Muscle layer of duodenum (tissue), 2 donors: ENCODE results near the gene SLC1A1.
"Not testable (repeated sequence)": the region's sequence is repeated elsewhere in the genome, so short reads cannot be mapped to it uniquely, and the experiment has no call there.

Experiments
- H3K27ac ChIP-seq: one replicate; pipeline ENCODE4 v1.7.0; 2013; ENCODE audit warnings: mild to moderate bottlenecking, low read length
- H3K27me3 ChIP-seq: one replicate; pipeline ENCODE4 v1.7.0; 2013; ENCODE audit warnings: low read depth, mild to moderate bottlenecking, control low read depth, low read length
- H3K36me3 ChIP-seq, 2 donors: one replicate each; pipeline ENCODE4 v1.7.0; 2013; ENCODE audit warnings: low read length in 2 of 2, control low read depth in 1 of 2, mild to moderate bottlenecking in 1 of 2; ENCODE audit not compliant: insufficient read depth in 2 of 2, control insufficient read depth in 1 of 2
- H3K4me1 ChIP-seq, 2 donors: one replicate each; pipeline ENCODE4 v1.7.0; 2013; ENCODE audit warnings: low read length in 2 of 2, mild to moderate bottlenecking in 2 of 2, control low read depth in 1 of 2, moderate library complexity in 1 of 2; ENCODE audit not compliant: insufficient read depth in 2 of 2, control insufficient read depth in 1 of 2
- H3K4me3 ChIP-seq, 2 donors: one replicate each; pipeline ENCODE4 v1.7.0; 2013; ENCODE audit warnings: low read length in 2 of 2, low read depth in 1 of 2, mild to moderate bottlenecking in 1 of 2
- H3K9me3 ChIP-seq, 2 donors: one replicate each; pipeline ENCODE4 v1.7.0; 2013; ENCODE audit warnings: low read length in 2 of 2, control low read depth in 1 of 2, mild to moderate bottlenecking in 1 of 2; ENCODE audit not compliant: control insufficient read depth in 1 of 2
- donor health status: healthy.

Gene SLC1A1

DNA sequence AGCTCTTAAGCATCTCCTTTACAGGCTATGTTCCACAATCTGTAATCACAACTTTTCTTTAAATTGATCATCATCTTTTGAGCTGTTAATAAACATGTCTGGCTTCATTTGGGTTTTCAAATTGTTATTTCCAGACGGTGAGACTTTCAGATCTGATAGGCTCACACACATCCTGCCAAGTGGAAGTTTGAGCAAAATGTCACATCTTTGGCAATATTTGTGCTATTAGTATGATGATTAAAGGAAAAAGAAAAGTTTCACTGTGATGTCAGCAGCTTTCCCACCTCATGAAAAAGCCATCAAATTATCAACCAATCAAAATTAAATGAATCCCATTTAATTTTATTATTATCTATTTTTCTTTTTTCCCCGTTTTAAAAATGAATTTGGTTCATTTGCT is 29.8 kb downstream of the SLC1A1 start:
- no peak overlapping the region for H3K27ac ChIP-seq
- H3K4me1 ChIP-seq, result no peaks in the 10 kb centered on the region
- no peaks in the 10 kb centered on the region for H3K9me3 ChIP-seq
- H3K36me3 ChIP-seq, result no peaks in the 10 kb centered on the region
- H3K4me3 ChIP-seq, result no peak overlapping the region
- H3K27me3 ChIP-seq, result no peaks in the 10 kb centered on the region

DNA sequence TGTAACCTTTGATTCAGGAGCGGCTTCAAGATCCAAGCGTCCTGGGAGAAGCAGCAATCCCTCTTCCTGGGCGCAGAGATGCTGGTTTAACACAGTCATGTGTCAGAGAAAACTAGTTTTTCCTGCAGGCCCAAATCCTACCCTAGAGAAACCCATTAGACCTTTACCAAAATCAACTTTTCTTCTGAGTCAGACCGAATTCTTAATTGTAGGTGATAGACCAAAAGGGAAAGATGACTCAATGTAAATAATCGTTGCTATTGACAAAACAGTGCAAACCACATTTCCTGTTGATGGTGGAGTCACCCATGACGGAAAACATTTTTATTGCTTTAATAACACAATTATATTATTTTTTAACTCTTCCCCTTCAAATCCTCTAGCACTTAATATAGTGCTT is 40.1 kb downstream of the SLC1A1 start:
- Histone ChIP-seq H3K4me1 (no peaks in the 10 kb centered on the region), H3K36me3 (no peaks in the 10 kb centered on the region), H3K27ac (no peak overlapping the region)

DNA sequence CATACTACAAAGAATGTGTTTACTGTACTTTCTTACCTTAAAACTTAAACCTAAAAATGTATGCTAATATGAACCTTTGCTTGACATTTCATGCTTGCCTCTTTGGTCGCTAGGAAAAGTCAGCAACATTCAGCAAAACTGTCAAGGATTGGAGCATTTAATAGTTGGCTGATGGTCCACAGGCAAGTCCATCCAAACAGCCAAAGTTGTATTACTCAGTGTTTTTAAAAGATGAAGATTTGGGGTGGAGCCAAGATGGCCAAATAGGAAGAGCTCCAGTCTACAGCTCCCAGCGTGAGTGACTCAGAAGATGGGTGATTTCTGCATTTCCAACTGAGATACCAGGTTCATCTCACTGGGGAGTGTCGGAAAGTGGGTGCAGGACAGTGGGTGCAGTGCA is 40.6 kb downstream of the SLC1A1 start:
- not testable (repeated sequence) for H3K27me3 ChIP-seq, H3K9me3 ChIP-seq, H3K36me3 ChIP-seq, H3K4me1 ChIP-seq, H3K4me3 ChIP-seq, H3K27ac ChIP-seq

More for the DNA sequence above, 40.1 kb downstream of the SLC1A1 start:
- Histone ChIP-seq H3K4me3 (no peak overlapping the region), H3K27me3 (no peaks in the 10 kb centered on the region), H3K9me3 (no peaks in the 10 kb centered on the region)

DNA sequence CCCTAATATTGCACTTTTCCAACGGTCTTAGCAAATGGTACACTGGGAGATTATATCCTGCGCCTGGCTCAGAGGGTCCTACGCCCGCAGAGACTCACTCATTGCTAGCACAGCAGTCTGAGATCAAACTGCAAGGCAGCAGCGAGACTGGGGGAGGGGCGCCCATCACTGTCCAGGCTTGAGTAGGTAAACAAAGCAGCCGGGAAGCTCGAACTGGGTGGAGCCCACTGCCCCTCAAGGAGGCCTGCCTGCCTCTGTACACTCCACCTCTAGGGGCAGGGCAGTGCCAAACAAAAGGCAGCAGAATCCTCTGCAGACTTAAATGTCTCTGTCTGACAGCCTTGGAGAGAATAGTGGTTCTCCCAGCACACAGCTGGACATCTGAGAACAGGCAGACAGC is 41.1 kb downstream of the SLC1A1 start:
- H3K27me3 ChIP-seq, H3K9me3 ChIP-seq, H3K4me3 ChIP-seq, H3K4me1 ChIP-seq, H3K36me3 ChIP-seq, H3K27ac ChIP-seq: not testable (repeated sequence)

DNA sequence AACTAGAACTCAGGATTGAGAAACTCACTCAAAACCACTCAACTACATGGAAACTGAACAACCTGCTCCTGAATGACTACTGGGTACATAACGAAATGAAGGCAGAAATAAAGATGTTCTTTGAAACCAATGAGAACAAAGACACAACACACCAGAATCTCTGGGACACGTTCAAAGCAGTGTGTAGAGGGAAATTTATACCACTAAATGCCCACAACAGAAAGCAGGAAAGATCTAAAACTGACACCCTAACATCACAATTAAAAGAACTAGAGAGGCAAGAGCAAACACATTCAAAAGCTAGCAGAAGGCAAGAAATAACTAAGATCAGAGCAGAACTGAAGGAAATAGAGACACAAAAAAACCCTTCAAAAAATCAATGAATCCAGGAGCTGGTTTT is 43.6 kb downstream of the SLC1A1 start:
- not testable (repeated sequence) for H3K27ac ChIP-seq, H3K4me1 ChIP-seq, H3K4me3 ChIP-seq, H3K27me3 ChIP-seq, H3K36me3 ChIP-seq, H3K9me3 ChIP-seq

DNA sequence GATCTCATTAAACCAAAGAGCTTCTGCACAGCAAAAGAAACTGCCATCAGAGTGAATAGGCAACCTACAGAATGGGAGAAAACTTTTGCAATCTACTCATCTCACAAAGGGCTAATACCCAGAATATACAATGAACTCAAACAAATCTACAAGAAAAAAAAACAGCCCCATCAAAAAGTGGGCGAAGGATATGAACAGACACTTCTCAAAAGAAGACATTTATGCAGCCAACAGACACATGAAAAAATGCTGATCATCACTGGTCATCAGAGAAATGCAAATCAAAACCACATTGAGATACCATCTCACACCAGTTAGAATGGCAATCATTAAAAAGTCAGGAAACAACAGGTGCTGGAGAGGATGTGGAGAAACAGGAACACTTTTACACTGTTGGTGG is 45.9 kb downstream of the SLC1A1 start:
- H3K36me3 ChIP-seq, H3K9me3 ChIP-seq, H3K27ac ChIP-seq, H3K27me3 ChIP-seq, H3K4me1 ChIP-seq, H3K4me3 ChIP-seq: not testable (repeated sequence)

DNA sequence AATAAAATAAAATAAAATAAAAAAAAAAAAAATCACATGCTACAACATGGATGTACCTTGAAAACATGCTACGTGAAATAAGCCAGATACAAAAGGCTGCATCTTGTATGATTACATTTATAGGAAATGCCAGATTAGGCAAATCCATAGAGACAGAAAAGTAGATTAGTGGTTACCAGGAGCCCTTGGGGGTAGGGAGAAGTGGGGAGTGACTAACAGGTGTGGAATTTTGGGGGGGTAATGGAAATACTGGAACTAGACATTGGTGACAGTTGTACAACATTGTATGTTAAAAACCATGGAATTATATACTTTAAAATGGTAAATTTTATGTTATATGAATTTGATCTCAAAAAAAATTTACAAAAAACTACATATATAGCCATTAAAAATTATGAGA is 47.3 kb downstream of the SLC1A1 start:
- H3K9me3 ChIP-seq, result peaks cover 0 to 5% of the 10 kb centered on the region in 2 donors
- H3K36me3 ChIP-seq, result no peaks in the 10 kb centered on the region

DNA sequence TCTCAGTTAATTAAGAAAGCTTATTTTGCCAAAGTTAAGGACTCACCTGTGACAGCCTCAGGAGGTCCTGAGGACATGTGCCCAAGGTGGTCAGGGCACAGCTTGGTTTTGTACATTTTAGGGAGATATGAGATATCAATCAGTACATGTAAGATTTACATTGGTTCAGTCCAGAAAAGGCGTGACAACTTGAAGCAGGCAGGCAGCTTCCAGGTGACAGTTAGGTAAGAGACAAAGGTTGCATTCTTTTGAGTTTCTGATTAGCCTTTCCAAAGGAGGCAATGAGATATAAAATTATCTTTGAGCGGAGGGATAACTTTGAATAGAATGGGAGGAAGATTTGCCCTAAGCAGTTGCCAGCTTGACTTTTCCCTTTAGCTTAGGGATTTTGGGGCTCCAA is 47.8 kb downstream of the SLC1A1 start:
- Histone ChIP-seq H3K9me3 (peaks cover 0 to 5% of the 10 kb centered on the region in 2 donors), H3K36me3 (no peaks in the 10 kb centered on the region), H3K27ac (no peak overlapping the region), H3K27me3 (no peaks in the 10 kb centered on the region), H3K4me1 (no peaks in the 10 kb centered on the region), H3K4me3 (no peak overlapping the region)

More for the DNA sequence above, 47.3 kb downstream of the SLC1A1 start:
- no peaks in the 10 kb centered on the region for H3K27me3 ChIP-seq
- no peak overlapping the region for H3K4me3 ChIP-seq
- no peaks in the 10 kb centered on the region for H3K4me1 ChIP-seq
- no peak overlapping the region for H3K27ac ChIP-seq

DNA sequence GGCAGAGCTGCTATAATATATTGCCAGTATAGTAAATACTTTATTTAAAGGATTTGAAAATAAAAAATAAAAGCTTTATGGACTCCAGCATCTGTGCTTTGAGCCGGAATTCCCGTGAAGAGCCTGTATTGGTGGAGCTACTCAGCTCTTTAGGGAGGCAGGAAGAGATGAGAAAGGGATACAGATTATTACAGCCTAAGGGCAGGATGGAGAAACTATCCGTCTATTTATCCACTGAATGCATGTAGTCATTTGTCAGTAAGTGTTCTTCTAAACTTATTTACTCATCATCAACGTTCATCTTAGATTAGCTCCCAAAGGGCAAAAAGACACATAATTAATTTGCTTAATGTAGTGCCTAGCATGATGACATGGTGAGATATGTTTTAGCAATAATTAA is 48.4 kb downstream of the SLC1A1 start:
- Histone ChIP-seq H3K36me3 (no peaks in the 10 kb centered on the region), H3K27ac (no peak overlapping the region), H3K4me1 (no peaks in the 10 kb centered on the region), H3K4me3 (no peak overlapping the region), H3K9me3 (peaks cover 0 to 5% of the 10 kb centered on the region in 2 donors), H3K27me3 (no peaks in the 10 kb centered on the region)

DNA sequence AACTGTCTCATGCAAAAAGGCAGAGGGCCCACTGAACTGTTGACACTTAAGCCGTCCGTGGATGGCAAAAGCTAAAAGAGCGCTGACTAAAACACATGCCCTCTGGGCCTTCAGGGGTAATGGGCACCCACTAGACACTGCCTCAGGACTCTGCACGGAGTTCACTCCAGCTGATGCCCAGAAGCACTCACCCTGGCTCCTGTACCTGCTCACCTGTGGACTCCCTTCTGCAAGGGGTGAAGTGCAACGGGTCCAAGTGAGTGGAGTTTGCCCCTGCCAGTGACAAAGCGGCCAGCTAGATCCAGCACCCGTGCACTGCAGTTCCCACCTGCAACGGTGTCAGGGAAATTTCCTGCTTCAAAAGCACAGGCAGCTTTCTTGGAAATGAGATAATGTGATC is 50.2 kb downstream of the SLC1A1 start:
- Histone ChIP-seq H3K4me1 (no peaks in the 10 kb centered on the region), H3K27ac (no peak overlapping the region), H3K9me3 (peaks cover 0 to 5% of the 10 kb centered on the region in 2 donors), H3K4me3 (no peak overlapping the region), H3K27me3 (no peaks in the 10 kb centered on the region), H3K36me3 (no peaks in the 10 kb centered on the region)

DNA sequence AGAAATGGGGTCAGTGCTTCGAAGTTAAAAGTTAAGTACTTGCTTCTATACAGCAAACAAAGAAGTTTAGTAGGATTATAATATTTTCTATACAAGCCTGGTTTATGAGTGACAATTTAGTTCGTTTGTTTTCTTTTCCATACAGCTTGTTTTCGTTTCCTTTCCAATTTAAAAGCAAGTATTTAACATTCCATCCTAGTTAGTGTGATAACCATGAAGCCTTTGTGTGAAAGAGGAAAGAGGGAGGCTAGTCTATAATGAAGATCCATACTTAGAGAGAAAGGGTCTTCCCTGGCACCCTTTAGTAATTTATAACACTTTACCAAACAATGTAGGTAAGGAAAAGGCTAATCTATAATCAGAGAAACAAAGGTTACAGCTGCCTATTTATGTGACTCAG is 51.0 kb downstream of the SLC1A1 start:
- H3K9me3 ChIP-seq, result peaks cover 0 to 5% of the 10 kb centered on the region in 2 donors
- no peak overlapping the region for H3K4me3 ChIP-seq
- H3K36me3 ChIP-seq, result no peaks in the 10 kb centered on the region
- H3K27me3 ChIP-seq, result no peaks in the 10 kb centered on the region
- no peak overlapping the region for H3K27ac ChIP-seq
- H3K4me1 ChIP-seq, result no peaks in the 10 kb centered on the region

DNA sequence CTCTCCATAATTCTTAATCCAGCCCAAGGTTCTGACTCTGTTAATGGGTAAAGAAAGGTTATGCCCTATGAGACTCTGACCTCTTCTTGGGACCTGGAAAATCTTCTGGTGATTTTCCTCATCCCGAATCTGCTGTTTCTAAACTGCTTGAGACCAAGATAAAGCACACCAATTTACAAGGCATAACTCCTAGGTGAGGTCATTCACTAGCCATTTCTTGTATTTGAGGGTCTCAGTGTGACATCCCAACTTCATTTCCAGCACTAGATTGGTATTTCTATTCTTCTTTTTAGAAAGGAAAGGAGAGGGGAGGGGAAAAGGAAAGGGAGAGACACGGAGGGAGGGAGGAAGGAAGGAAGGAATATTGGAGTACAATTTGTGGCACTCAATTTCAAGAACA is 51.6 kb downstream of the SLC1A1 start:
- no peak overlapping the region for H3K27ac ChIP-seq
- no peaks in the 10 kb centered on the region for H3K36me3 ChIP-seq
- no peak overlapping the region for H3K4me3 ChIP-seq
- H3K9me3 ChIP-seq, result peaks cover 0 to 5% of the 10 kb centered on the region in 2 donors
- H3K4me1 ChIP-seq, result peaks cover 0 to 3% of the 10 kb centered on the region in 2 donors
- H3K27me3 ChIP-seq, result no peaks in the 10 kb centered on the region
